Activated naive CD4-positive, alpha-beta T cell treated with anti-CD3 and anti-CD28 coated beads, Interleukin-2, amount 50 U/mL, for 16 hours (primary cell): ENCODE data around the gene BLM.

Experiments used
- DNase-seq: peaks from one replicate; pipeline ENCODE4 v3.0.0-alpha.2; 2020

The BLM gene

DNA sequence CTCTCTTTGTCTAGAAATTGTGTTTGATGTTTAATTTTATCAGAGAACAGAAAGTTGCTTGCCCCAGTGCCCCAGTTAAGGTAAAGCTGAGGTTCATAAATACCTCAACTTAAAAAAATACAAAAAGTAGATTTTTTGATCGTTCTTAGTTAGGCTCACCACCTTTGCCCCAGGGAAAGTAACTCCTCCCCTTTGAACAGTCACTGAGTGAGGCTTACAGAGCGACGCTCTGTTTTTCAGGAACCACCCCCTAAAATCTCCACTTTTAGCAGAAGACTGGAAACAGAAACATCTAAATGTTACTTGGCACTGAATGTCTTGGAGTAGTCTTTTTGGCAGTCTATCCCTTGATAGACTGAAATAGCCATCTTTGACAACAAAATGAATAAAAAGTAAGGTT lies 24.9 kb downstream of the BLM start:
- DNase-seq = no peak

GRCh38 chr15:90743407-90743806 lies 26.3 kb downstream of the BLM start:
- no peak for DNase-seq

DNA sequence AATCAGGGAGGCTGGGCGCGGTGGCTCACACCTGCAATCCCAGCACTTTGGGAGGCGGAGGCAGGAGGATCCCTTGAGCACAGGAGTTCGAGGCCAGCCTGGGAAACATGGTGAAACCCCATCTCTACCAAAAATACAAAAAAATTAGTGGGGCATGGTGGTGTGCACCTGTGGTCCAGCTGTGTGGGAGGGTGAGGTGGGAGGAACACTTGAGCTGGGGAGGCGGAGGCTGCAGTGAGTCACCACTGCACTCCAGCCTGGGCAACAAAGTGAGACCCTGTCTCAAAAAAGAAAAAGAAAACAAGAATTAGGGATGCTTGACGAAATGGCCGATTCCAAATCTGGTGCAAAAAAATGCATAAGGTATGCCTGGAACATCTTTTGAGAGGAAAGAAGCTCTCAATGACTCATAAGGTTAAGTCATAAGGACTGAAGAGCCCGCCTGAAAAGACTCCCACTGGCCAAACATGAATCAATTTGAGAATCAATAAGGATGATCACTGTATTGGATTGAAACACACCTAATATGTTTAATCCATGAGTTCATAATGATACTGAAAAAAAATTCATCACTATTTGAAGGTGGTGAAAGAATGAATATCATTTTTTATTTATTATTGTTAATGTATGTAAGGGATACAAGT lies 27.7 kb downstream of the BLM start:
- no peak for DNase-seq

DNA sequence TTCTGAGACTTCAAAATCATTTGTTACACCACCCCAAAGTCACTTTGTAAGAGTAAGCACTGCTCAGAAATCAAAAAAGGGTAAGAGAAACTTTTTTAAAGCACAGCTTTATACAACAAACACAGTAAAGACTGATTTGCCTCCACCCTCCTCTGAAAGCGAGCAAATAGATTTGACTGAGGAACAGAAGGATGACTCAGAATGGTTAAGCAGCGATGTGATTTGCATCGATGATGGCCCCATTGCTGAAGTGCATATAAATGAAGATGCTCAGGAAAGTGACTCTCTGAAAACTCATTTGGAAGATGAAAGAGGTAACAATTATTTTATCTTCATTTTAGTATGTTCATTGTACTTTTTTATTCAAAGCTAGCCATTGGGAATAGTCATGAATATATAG lies 32.6 kb downstream of the BLM start:
- DNase-seq = no peak

GRCh38 chr15:90750186-90750585 lies 33.0 kb downstream of the BLM start:
- DNase-seq = no peak

DNA sequence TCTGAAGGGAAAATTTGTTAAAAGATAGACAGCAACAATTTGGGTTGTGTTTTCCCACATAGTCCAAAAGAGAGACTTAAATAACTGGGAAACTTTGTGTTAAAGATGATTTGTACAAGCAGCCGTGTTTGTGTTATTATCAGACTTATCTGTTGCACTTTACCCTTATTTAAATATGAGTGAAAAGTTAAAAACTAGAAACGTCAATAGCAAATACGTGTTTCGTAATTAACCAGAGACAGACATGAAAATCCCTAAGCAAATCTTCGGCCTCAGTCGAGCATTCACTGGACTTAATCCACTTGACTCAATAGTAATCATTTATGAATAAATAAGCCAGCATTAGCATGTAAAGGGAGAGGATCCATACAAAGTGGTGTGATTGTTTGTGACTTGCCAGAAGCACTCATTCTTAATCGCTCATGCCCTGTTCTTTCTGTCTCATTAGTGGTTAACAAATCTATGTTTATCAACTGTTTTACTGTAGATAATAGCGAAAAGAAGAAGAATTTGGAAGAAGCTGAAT lies 34.2 kb downstream of the BLM start:
- DNase-seq = no peak

DNA sequence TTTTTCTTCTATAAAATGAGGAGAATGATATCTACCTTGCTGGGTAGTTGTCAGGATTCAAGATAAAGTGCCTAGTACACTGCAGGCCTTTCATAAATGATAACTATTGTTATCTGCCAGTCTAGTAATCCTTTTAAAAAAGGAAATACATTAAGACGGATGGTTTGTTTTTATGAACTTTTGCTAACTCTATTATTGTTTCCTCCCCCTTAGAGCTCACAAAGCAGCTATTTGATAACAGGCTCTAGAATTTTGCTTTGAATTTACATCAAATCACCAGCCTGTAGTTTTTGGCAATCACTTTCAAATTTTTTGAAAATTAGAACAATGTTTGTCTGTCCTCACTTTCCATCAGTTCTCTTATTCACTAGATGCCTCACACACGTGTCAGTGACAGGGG lies 39.8 kb downstream of the BLM start:
- DNase-seq = no peak

GRCh38 chr15:90757461-90757860 lies 40.3 kb downstream of the BLM start:
- DNase-seq = no peak

- no peak for DNase-seq
Observed at GRCh38 chr15:90760661-90761232, 43.6 kb downstream of the BLM start.

DNA sequence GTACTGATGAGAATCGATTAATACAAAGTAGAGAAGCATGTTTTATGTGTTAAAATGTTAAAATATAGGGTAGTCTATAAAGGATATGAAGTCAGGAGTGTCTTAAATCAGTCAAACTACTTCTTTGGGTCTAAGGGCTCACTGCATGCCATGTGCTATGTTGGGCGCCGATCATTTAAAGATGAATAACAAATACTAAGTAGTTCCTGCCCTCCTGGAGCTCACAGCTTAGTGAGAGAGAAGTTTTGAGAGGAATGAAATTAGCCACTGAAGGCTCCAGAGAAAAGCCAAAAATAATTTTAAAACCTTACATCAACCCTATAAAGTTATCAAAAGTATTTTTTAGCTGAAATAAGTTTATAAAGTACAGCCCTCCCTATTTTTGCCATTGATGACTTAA lies 44.5 kb downstream of the BLM start:
- no peak for DNase-seq

DNA sequence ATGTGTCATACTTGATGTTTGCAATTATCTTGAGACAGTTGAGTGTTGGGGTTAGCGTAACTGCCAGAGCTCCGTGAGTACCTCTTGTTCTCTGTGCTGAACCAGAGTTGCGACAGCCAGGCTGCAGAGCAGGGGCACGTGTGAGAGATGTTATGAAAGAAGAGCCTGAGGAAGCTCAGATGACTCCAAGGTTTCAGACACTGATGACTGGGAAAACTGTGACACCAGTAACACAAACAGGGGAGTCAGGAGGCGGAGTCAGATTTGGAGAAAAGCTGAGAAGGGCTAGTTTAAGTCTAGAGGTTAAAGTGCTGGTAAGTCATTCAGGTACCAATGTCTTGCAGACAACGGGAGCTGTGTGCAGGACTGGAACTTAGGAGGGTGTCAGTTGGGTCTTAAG lies 45.0 kb downstream of the BLM start:
- no peak for DNase-seq

DNA sequence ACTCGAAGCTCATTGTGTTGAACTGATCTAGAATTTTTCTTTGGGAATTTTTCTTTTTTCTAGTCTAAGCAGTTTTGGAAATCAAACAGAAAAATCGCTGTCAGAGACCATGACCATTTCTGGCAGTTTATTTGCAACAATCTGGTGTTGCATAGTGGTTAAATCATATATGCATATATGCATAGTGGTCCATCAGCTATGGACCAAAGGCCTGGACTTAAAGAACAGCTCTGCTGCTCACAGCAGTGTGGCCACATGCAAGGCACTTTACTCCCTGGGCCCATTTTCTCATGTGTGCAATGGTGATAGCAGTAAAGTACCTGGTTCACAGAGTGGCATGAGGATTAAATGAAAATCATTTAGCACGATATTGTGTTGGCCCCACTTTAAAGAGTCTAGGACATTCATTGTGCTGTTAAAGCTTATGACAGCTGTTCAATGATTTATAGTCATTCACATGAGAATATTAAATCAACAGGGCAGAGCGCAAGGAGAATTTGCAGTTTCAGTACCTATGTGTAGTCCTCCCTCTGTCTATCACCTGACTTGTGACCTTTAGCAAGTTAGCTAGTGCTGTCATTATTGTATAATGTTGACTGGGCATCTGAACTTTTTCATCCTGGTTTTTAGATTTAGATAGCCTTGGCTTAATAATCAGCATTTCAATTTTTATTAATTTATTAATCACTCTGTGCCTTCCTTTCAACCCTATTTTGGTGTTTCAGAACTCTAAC lies 46.4 kb downstream of the BLM start:
- no peak for DNase-seq

DNA sequence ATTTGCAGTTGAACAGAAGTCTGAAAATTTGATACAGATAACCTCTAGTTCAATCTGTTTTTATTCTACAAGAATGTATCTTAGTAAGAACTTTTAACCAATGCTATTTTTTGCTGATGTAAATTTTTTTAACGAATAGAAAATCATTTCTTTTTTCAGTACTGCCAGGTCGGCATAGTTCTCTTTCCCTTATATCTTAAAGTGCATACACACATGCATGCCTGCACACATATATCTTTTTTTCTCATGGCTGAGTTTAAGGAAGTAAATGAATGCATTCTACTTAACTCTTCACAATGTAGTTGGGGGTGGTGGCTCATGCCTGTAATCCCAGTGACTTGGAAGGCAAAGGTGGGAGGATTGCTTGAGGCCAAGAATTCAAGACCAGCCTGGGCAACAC lies 48.4 kb downstream of the BLM start:
- DNase-seq = no peak

DNA sequence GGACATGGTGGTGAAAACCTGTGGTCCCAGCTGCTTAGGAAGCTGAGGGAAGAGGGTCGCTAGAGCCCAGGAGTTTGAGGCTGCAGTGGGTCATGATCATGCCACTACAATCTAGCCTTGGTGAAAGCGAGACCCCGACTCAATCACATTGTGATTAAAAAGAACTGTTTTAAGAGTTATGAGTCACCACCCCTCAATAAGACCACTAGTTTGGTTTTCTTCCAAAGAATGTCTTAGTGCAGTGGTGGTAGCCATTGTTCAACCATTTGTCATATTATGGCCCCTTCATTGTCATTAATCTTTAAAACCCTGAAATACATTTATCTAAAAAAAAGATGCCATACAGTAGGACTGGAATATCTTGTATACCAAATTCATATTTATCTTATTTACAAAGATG lies 48.8 kb downstream of the BLM start:
- DNase-seq = no peak

- no peak for DNase-seq
Observed at GRCh38 chr15:90769375-90769774, 52.2 kb downstream of the BLM start.

GRCh38 chr15:90773485-90773884 lies 56.3 kb downstream of the BLM start:
- no peak for DNase-seq

GRCh38 chr15:90774731-90775514 lies 57.8 kb downstream of the BLM start:
- DNase-seq = no peak

GRCh38 chr15:90780916-90781315 lies 63.8 kb downstream of the BLM start:
- no peak for DNase-seq

DNA sequence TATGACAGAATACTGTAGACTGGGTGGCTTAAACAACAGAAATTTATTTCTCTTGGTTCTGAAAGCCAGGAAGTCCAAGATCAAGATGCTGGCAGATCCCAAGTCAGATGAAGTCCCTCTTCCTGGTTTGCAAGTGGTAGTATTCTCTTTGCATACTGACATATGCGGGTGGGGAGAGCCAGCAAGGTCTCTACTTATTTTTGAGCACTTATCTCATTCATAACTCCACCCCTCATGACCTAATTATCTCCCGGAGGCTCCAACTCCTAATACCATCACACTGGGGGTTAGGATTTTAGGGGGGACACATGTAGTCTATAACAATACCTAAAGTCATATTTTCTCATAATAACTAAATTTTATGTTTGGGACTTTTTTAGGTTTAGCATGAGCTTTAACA lies 65.3 kb downstream of the BLM start:
- no peak for DNase-seq

DNA sequence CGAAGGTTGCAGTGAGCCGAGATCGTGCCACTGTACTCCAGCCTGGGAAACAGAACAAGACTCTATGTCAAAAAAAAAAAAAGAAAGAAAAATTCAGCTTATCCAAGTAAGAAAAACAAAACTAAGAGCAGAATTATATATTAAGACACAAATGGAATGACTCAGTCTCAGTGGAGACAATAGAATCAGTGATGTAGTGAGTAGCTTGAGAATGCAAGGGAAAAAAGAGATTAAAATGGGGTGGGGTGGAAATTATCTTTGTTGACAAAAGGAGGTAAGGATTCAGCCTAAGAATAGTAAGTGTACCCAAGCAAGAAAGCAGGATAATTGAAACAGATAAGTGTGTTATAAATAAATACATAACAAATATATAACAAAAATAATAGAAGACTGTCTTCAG lies 70.7 kb downstream of the BLM start:
- DNase-seq = no peak

GRCh38 chr15:90789462-90789861 lies 72.3 kb downstream of the BLM start:
- no peak for DNase-seq

DNA sequence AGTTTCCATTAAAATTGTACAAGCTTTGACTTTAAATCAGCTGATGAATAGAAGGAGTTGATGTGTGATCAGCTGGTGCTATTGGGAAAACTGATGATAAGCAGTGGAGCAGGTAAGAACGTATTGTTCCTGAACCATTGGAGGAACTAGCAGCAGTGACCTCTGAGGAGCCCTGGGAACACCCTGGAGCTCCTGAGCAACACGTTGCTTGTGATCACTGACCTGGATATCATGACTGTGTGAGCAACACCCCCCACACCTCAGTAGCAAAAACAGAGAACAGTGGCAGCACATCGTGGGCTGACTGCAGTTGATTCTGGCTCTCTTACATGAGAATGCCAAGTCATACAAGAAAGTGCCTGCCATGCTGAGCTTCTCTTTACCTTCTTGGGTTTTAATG lies 72.9 kb downstream of the BLM start:
- no peak for DNase-seq

DNA sequence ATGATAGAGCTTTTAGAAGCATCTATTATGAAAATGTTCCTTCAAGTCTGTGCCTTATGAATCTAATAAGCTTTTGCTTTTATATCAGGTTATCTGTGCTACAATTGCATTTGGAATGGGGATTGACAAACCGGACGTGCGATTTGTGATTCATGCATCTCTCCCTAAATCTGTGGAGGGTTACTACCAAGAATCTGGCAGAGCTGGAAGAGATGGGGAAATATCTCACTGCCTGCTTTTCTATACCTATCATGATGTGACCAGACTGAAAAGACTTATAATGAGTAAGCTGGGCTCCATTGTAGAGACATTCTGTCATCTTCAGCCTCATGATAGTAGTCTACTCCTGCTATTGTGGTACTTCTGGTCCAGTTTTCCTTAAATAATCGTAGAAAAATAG lies 73.4 kb downstream of the BLM start:
- no peak for DNase-seq

DNA sequence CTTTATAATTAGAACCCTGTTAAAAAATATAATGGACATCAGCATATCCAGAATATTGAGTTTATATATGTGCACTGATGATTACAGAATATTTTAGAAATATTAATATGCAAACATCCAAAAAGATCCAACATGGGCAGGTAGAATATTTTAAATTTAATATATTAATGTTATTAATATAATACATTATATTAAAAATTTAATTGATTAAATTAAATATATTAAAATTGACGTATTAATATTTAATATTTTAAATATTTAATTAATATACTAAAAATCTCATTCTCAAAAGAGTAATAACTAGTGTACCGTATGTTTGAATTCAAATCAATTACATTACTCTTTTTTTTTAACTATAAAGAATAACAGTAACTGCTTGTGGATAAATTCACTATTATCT lies 77.4 kb downstream of the BLM start:
- DNase-seq = no peak
